ENCODE measurements around the gene TP53TG5. TPM values are rescaled to one million over a fixed set of nuclear protein-coding genes. Genes with fewer than 3 reads are reported as not detected.

Gene TP53TG5
- total RNA-seq, 1 experiment from 2014 or later = not detected

DNA sequence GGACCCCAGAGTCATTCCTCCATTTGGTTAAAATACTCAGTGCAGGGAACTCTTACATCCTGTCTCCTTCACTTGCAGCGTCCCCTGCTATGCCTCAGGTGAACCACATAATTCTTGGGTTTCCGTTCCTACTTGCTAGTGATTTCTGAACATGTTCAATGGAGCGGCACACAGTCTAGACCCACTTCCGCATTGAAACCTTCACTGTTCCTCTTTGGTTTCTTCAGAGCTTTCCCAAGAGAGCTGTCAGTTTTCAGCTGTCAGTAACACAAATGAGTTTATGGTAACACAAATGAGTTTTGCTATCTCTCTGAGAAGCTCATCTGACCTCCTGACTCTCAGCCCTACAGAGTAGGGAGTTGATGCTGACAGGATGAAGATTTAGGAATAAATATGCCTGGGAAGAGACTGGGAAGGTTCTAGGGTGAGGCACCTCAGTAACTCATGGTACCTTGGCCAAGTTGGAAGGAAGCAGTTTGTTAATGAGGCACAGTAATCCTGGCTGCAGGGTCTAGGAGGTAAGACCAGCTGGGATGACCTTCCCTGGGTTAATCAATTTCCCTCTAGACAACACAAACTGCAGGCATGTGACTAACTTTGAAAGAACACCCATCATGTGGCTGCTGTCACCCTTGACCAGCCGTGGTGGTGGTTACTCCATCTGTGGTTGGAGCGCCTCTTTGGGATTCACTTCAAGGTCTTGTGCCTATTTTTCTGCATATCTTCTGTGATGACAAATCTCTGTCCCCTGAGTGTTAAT, 9.7 kb downstream of the TP53TG5 start:
- TF ChIP-seq EZH2 (IDR thresholded peaks at IDR 0.05; ENCODE audit: low read length, unreplicated experiment) (no peak), EZH2phosphoT487 (IDR thresholded peaks at IDR 0.05; ENCODE audit: borderline replicate concordance, low read length) (no peak)
- TF ChIP-seq, protein P1, sequence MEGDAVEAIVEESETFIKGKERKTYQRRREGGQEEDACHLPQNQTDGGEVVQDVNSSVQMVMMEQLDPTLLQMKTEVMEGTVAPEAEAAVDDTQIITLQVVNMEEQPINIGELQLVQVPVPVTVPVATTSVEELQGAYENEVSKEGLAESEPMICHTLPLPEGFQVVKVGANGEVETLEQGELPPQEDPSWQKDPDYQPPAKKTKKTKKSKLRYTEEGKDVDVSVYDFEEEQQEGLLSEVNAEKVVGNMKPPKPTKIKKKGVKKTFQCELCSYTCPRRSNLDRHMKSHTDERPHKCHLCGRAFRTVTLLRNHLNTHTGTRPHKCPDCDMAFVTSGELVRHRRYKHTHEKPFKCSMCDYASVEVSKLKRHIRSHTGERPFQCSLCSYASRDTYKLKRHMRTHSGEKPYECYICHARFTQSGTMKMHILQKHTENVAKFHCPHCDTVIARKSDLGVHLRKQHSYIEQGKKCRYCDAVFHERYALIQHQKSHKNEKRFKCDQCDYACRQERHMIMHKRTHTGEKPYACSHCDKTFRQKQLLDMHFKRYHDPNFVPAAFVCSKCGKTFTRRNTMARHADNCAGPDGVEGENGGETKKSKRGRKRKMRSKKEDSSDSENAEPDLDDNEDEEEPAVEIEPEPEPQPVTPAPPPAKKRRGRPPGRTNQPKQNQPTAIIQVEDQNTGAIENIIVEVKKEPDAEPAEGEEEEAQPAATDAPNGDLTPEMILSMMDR (conservative IDR thresholded peaks at IDR 0.05; ENCODE audit: low read depth, low read length) = no peak
- no peak overlapping the region for H3K27ac ChIP-seq (ENCODE audit: low read length)
- no peak overlapping the region for H2AFZ ChIP-seq (ENCODE audit: low read length)
- no peaks in the 10 kb centered on the region for H3K27me3 ChIP-seq (ENCODE audit: low read length)
- DNase-seq (no peak), ATAC-seq (no peak)
- no peak overlapping the region for H3K4me2 ChIP-seq (ENCODE audit: low read length)
- no peaks in the 10 kb centered on the region for H3K9me2 ChIP-seq (replicated peaks; ENCODE audit: low read length)
- no TSS peak for BruUV-seq (replicated peaks)
- no peaks in the 10 kb centered on the region for H3F3A ChIP-seq (ENCODE audit: low read length, unreplicated experiment)
- peaks cover 31% of the 10 kb centered on the region; the same call in 1 of the 2 replicates for H3K36me3 ChIP-seq (ENCODE audit: low read depth, low read length)
- H3K9ac ChIP-seq (ENCODE audit: low read length) = no peak overlapping the region
- ChIA-PET CTCF (interaction anchor here (1.2 kb wide), 1 partner anchor 45 kb away, joined by 3 read pairs; no protein-coding TSS in a partner anchor), POLR2A (ENCODE audit: unreplicated experiment) (interaction anchor here (0.8 kb wide), 1 partner anchor 109 kb away, joined by 5 read pairs; no protein-coding TSS in a partner anchor)
- peaks cover 25% of the 10 kb centered on the region for H3K79me2 ChIP-seq (ENCODE audit: low read length)
- H4K20me1 ChIP-seq (ENCODE audit: low read length) = no peaks in the 10 kb centered on the region
- H3K4me1 ChIP-seq (ENCODE audit: insufficient read depth, low read length) = no peaks in the 10 kb centered on the region; the same call in none of the 2 replicates
- no peaks in the 10 kb centered on the region for H3K9me3 ChIP-seq (ENCODE audit: low read length)
- H3K4me3 ChIP-seq (ENCODE audit: low read length) = no peak overlapping the region
- intact Hi-C loops (cut with micrococcal nuclease) = no loop called here

DNA sequence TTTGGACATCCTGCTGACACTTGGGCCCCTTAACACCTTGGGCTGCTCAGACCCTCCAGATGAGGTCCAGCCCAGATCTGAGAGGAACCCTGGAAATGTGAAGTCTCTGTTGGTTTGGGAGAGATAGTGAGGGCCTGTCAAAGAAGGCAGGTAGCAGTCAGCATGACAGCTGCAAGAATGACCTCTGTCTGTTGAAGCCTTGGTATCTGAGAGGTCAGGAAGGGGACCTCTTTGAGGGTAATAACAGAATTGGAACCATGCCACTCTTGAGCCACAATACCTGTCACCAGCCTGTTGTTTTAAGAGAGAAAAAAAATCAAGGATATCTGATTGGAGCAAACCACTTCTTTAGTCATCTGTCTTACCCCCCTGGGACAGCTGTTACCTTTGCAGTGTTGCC, 11.0 kb downstream of the TP53TG5 start:
- no TSS peak for BruUV-seq (replicated peaks)
- TF ChIP-seq EZH2 (IDR thresholded peaks at IDR 0.05; ENCODE audit: low read length, unreplicated experiment) = no peak
- TF ChIP-seq, protein P1 (conservative IDR thresholded peaks at IDR 0.05; ENCODE audit: low read depth, low read length) = no peak
- TF ChIP-seq EZH2phosphoT487 (IDR thresholded peaks at IDR 0.05; ENCODE audit: borderline replicate concordance, low read length) = no peak
- H3K36me3 ChIP-seq (ENCODE audit: low read depth, low read length) = peaks cover 31% of the 10 kb centered on the region; the same call in 1 of the 2 replicates
- H3F3A ChIP-seq (ENCODE audit: low read length, unreplicated experiment) = no peaks in the 10 kb centered on the region
- H3K79me2 ChIP-seq (ENCODE audit: low read length) = peaks cover 27% of the 10 kb centered on the region
- H4K20me1 ChIP-seq (ENCODE audit: low read length) = no peaks in the 10 kb centered on the region
- no peak overlapping the region for H3K9ac ChIP-seq (ENCODE audit: low read length)
- CTCF ChIA-PET = no interaction called here
- POLR2A ChIA-PET (ENCODE audit: unreplicated experiment) = no interaction called here
- ATAC-seq = no peak
- H3K4me2 ChIP-seq (ENCODE audit: low read length) = no peak overlapping the region
- DNase-seq = no peak
- H3K27ac ChIP-seq (ENCODE audit: low read length) = no peak overlapping the region
- H3K27me3 ChIP-seq (ENCODE audit: low read length) = no peaks in the 10 kb centered on the region
- no peaks in the 10 kb centered on the region for H3K9me3 ChIP-seq (ENCODE audit: low read length)
- intact Hi-C loops (cut with micrococcal nuclease) = no loop called here
- H3K4me3 ChIP-seq (ENCODE audit: low read length) = no peak overlapping the region
- H3K9me2 ChIP-seq (replicated peaks; ENCODE audit: low read length) = no peaks in the 10 kb centered on the region
- H3K4me1 ChIP-seq (ENCODE audit: insufficient read depth, low read length) = no peaks in the 10 kb centered on the region; the same call in none of the 2 replicates
- no peak overlapping the region for H2AFZ ChIP-seq (ENCODE audit: low read length)

- Histone ChIP-seq H3K79me2 (ENCODE audit: low read length) (peaks cover 27% of the 10 kb centered on the region), H3K36me3 (ENCODE audit: low read depth, low read length) (peaks cover 31% of the 10 kb centered on the region; the same call in 1 of the 2 replicates), H3K9me2 (replicated peaks; ENCODE audit: low read length) (no peaks in the 10 kb centered on the region), H3K4me2 (ENCODE audit: low read length) (no peak overlapping the region), H3K4me1 (ENCODE audit: insufficient read depth, low read length) (no peaks in the 10 kb centered on the region; the same call in none of the 2 replicates), H3K27me3 (ENCODE audit: low read length) (no peaks in the 10 kb centered on the region), H3K9me3 (ENCODE audit: low read length) (no peaks in the 10 kb centered on the region), H3K27ac (ENCODE audit: low read length) (no peak overlapping the region), H3K9ac (ENCODE audit: low read length) (no peak overlapping the region), H3K4me3 (ENCODE audit: low read length) (no peak overlapping the region), H3F3A (ENCODE audit: low read length, unreplicated experiment) (no peaks in the 10 kb centered on the region), H2AFZ (ENCODE audit: low read length) (no peak overlapping the region), H4K20me1 (ENCODE audit: low read length) (no peaks in the 10 kb centered on the region)
- intact Hi-C loops (cut with micrococcal nuclease) = no loop called here
- CTCF ChIA-PET = no interaction called here
- POLR2A ChIA-PET (ENCODE audit: unreplicated experiment) = no interaction called here
- ATAC-seq (no peak), DNase-seq (no peak)
- BruUV-seq (replicated peaks) = no TSS peak
- TF ChIP-seq EZH2phosphoT487 (IDR thresholded peaks at IDR 0.05; ENCODE audit: borderline replicate concordance, low read length) = no peak
- TF ChIP-seq EZH2 (IDR thresholded peaks at IDR 0.05; ENCODE audit: low read length, unreplicated experiment) = no peak
- TF ChIP-seq, protein P1 (conservative IDR thresholded peaks at IDR 0.05; ENCODE audit: low read depth, low read length) = no peak
These were observed 11.5 kb downstream of the TP53TG5 start for GRCh38 chr20:45366631-45367030.
